BE2C (cell line): ENCODE results near the gene LRFN4.

ENCODE experiments used
- DNase-seq: peaks from one replicate; pipeline ENCODE4 v3.0.0-alpha.2; 2020
- H3K27me3 ChIP-seq: fragments of 250-450 bp; sonication (Bioruptor Pico); 2 replicates; pipeline ENCODE4 v1.5.1; 2020; ENCODE audit warnings: mild to moderate bottlenecking
- H3K36me3 ChIP-seq: fragments of 250-450 bp; sonication (Bioruptor Pico); 2 replicates; pipeline ENCODE4 v1.5.1; 2020; ENCODE audit warnings: mild to moderate bottlenecking
- H3K4me1 ChIP-seq: fragments of 250-450 bp; sonication (Bioruptor Pico); 2 replicates; pipeline ENCODE4 v1.5.1; 2020
- H3K4me3 ChIP-seq: 2 replicates; pipeline ENCODE4 v1.5.1; 2011; ENCODE audit warnings: low read depth, low read length
- H3K9me3 ChIP-seq: fragments of 250-450 bp; sonication (Bioruptor Pico); 2 replicates; pipeline ENCODE4 v1.5.1; 2020
- CTCF ChIP-seq: IDR thresholded peaks from 2 replicates; pipeline ENCODE4 v1.5.1; 2012; ENCODE audit warnings: mild to moderate bottlenecking, low read depth, low read length

The LRFN4 gene

DNA sequence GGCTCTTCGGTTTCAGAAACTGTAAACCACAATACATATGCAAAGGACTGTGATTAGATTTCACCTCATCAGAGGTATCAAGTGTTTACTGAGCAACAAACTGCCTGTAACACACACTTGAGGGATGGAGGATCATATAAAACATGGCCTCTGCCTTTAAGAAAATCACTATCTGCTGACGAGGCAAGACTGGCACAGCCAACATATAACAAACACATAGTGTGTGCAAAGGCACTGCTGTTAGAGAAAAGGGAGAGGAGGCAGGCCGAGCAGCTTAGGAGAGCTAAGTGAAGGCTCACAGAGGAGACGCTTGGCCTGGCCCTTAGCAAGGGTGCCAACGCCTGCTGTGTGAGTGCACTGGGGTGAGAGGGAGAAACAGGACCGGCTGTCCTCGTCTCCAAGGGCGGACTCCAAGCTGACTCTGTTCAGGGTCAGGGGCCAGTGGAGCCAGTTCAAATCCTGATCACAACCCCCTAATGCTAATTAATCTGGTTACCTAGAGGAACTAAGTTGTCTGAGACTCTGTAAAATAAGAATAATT is 48.2 kb downstream of the LRFN4 start:
- peaks cover under 1% of the 10 kb centered on the region; the same call in 1 of the 2 replicates for H3K36me3 ChIP-seq
- no peaks in the 10 kb centered on the region for H3K9me3 ChIP-seq
- no peak overlapping the region for H3K4me3 ChIP-seq
- H3K27me3 ChIP-seq, result no peaks in the 10 kb centered on the region
- H3K4me1 ChIP-seq, result no peaks in the 10 kb centered on the region; the same call in none of the 2 replicates
- DNase-seq, result no peak
- TF ChIP-seq CTCF, result no peak

DNA sequence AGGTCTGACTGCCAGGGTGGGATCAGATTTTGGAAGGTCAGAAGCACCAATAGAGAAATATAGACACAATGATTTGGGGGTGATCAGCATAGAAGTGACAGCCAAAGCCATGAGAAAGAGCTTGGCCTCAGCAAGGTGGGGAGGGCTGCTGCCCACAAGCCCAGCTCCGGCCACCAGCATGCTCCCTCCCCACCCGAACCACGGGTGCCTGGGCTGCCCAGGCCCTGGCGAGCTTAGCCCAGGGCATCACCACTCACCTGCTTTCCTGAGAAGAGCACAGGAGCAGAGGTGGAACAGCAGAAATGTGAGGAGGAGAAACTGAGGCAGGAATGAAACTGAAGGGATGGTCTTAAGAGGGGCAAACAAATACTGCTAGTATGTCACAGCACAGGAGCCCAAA is 48.8 kb downstream of the LRFN4 start:
- Histone ChIP-seq H3K9me3 (no peaks in the 10 kb centered on the region), H3K27me3 (no peaks in the 10 kb centered on the region), H3K36me3 (peaks cover 3% of the 10 kb centered on the region; the same call in 1 of the 2 replicates), H3K4me1 (no peaks in the 10 kb centered on the region; the same call in none of the 2 replicates), H3K4me3 (no peak overlapping the region)
- DNase-seq, result no peak
- no peak for TF ChIP-seq CTCF

DNA sequence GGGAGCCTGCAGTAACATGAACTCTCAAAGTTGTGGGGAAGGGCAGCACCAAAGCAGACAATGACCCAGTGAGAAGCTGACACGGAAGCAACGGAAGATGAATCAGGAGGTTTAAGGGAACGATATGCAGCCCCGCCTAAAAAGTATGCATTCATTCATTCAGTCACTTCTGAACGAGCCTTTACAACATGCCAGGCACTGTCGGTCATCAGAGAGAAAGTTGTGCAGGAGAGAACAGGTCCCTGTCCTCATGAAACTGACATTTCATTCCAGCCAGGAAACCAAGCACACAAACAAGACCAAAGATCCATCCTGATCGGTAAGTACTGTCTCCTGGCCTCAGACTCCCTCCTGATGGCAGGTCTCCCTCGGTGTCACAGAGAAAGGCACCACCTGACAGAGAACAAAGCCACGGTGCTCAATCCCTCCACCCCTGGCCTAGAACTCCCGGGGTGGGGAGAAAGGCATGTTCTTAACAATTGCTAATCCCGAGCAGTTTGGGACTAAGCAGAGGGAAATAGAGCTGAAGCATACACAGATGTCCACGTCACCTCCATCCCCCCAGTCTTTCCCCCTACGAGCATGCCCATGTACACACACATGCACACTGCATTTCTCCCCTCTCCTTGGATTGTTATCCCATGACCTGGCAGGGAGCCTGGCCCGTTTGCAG is 49.3 kb downstream of the LRFN4 start:
- Histone ChIP-seq H3K4me1 (no peaks in the 10 kb centered on the region; the same call in none of the 2 replicates), H3K9me3 (no peaks in the 10 kb centered on the region), H3K36me3 (peaks cover 3% of the 10 kb centered on the region; the same call in 1 of the 2 replicates), H3K4me3 (no peak overlapping the region), H3K27me3 (no peaks in the 10 kb centered on the region)
- TF ChIP-seq CTCF, result no peak
- DNase-seq, result no peak

DNA sequence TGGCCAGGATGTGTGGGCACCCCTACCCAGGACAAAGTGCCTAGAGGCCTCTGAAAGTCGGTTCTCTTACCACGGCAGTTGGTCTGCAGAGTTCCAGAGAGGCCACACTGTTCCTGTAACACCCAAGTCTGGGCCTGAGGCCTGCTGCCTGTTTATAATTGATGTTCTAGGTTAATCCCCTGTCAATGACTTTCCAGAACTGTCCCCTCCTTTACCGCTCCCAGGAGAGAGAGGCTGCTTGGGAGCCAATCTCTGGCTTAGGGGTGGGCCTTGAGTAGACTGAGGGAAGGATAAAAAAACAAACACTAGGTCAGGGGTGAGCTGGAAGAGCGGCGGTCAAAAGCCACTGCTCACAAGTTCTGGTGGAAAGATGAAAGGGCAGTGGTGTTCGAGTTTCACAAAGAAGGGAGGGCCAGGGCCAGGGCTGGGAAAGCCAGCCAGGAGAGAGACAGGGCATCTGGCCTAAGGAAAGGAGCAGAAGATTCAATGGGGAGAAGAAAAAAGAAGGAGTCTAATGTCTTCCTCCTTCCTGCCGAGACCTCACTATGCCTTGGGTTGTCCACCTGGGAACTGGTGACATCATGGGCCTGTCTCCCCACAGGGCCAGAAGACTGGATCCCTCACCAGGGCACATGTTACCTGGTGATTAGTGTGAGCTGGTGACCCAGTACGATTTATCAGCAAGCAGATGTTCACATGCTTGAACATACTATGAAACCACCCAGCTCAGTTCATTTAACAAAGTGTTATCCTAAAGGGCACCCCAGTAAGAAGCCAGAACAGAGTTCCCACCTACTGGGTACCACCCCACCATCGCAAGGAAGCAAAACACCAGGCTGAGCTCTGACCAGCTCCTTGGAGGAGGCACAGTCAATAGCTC is 51.1 kb downstream of the LRFN4 start:
- no peak for DNase-seq
- Histone ChIP-seq H3K4me3 (no peak overlapping the region), H3K27me3 (no peaks in the 10 kb centered on the region), H3K36me3 (peaks cover 3% of the 10 kb centered on the region; the same call in 1 of the 2 replicates), H3K4me1 (no peaks in the 10 kb centered on the region; the same call in none of the 2 replicates), H3K9me3 (no peaks in the 10 kb centered on the region)
- no peak for TF ChIP-seq CTCF

DNA sequence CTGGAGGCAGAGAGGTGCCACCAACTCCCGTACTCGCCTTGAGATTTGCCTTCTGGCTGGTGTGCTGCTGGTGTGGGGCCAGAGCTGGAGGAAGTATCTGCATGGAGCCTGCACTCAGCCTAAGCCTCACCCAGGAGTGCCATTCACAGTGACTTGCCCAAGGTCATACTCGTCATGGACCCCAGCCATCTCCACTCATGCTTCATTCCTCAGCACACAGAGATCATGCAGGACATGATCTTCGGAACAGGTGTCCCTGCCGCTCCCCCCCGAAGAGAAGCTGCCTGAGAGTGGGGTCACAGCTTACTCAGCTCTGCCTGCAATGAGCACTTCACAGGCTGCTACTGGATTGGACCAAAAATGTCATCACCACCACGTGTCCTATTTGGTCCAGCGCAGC is 52.3 kb downstream of the LRFN4 start:
- Histone ChIP-seq H3K36me3 (peaks cover 3% of the 10 kb centered on the region; the same call in 1 of the 2 replicates), H3K9me3 (no peaks in the 10 kb centered on the region), H3K4me3 (no peak overlapping the region), H3K4me1 (no peaks in the 10 kb centered on the region; the same call in none of the 2 replicates), H3K27me3 (no peaks in the 10 kb centered on the region)
- no peak for TF ChIP-seq CTCF
- no peak for DNase-seq
